ENCODE data around the gene MOK. TPM values are rescaled to one million over a fixed set of nuclear protein-coding genes. Genes with fewer than 3 reads are reported as not detected.
A peak's percentile ranks its signal among the peaks of the same experiment; 100 is the strongest.
"Not testable (repeated sequence)": the region's sequence is repeated elsewhere in the genome, so short reads cannot be mapped to it uniquely, and the experiment has no call there.

Gene MOK
- total RNA-seq, 3 donors from 2014 or later (not counting 1 experiment from before 2014, with no cell fraction given) = 3.9 to 6.5 (median 4.7) TPM

- TF ChIP-seq CTCF (IDR thresholded peaks at IDR 0.05) = no peak
- Histone ChIP-seq H3K27ac (ENCODE audit: low read length) (no peak overlapping the region), H3K27me3 (ENCODE audit: control insufficient read depth, insufficient read depth, low read length) (no peaks in the 10 kb centered on the region), H3K4me3 (ENCODE audit: low read length) (no peak overlapping the region), H3K36me3 (ENCODE audit: control insufficient read depth, insufficient read depth, low read length) (no peaks in the 10 kb centered on the region), H3K9me3 (ENCODE audit: control insufficient read depth, insufficient read depth, low read length) (no peaks in the 10 kb centered on the region), H3K4me1 (ENCODE audit: control insufficient read depth, insufficient read depth, low read length) (peaks cover 10% of the 10 kb centered on the region)
- WGBS (ENCODE audit: insufficient coverage) = 100% methylated on average over 2 of the region's 3 CpGs
- DNase-seq (no peak), ATAC-seq (no peak)
- Mint-ChIP-seq H3K4me1 (peaks cover 7 to 16% of the 10 kb centered on the region in 2 donors), H3K9me3 (no peaks in the 10 kb centered on the region), H3K27ac (peak overlapping the region; percentile 7 to 97), H3K27me3 (ENCODE audit: low read depth in 2 of 2) (peaks cover 9 to 17% of the 10 kb centered on the region in 2 donors), H3K4me3 (peak overlapping the region; percentile 75), H3K36me3 (no peaks in the 10 kb centered on the region)
- intact Hi-C loops (cut with micrococcal nuclease) = no loop called here
These were observed 1.3 kb downstream of the MOK start for GRCh38 chr14:102303664-102304063.

- DNase-seq; H3K27me3 ChIP-seq (ENCODE audit: control insufficient read depth, insufficient read depth, low read length); H3K9me3 Mint-ChIP-seq; H3K9me3 ChIP-seq (ENCODE audit: control insufficient read depth, insufficient read depth, low read length); H3K4me1 ChIP-seq (ENCODE audit: control insufficient read depth, insufficient read depth, low read length); H3K27ac Mint-ChIP-seq; H3K27me3 Mint-ChIP-seq (ENCODE audit: low read depth in 2 of 2); H3K36me3 Mint-ChIP-seq; ATAC-seq; H3K4me1 Mint-ChIP-seq; H3K36me3 ChIP-seq (ENCODE audit: control insufficient read depth, insufficient read depth, low read length); intact Hi-C loops (cut with micrococcal nuclease); H3K4me3 ChIP-seq (ENCODE audit: low read length); H3K27ac ChIP-seq (ENCODE audit: low read length): not testable (repeated sequence)
- WGBS (ENCODE audit: insufficient coverage) = 40% methylated on average over 12 of the region's 12 CpGs
- peak overlapping the region; percentile 28 for H3K4me3 Mint-ChIP-seq
These were observed 6.5 kb downstream of the MOK start for GRCh38 chr14:102298303-102299070.

- H3K36me3 ChIP-seq (ENCODE audit: control insufficient read depth, insufficient read depth, low read length) = no peaks in the 10 kb centered on the region
- no peak overlapping the region for H3K4me3 ChIP-seq (ENCODE audit: low read length)
- H3K4me1 ChIP-seq (ENCODE audit: control insufficient read depth, insufficient read depth, low read length) = no peaks in the 10 kb centered on the region
- Mint-ChIP-seq H3K36me3 (no peaks in the 10 kb centered on the region), H3K9me3 (no peaks in the 10 kb centered on the region), H3K4me1 (peaks cover 0 to 7% of the 10 kb centered on the region in 2 donors), H3K27me3 (ENCODE audit: low read depth in 2 of 2) (peaks cover 0 to 4% of the 10 kb centered on the region in 2 donors), H3K27ac (no peak overlapping the region), H3K4me3 (no peak overlapping the region)
- H3K27ac ChIP-seq (ENCODE audit: low read length) = no peak overlapping the region
- ATAC-seq = no peak
- TF ChIP-seq CTCF (IDR thresholded peaks at IDR 0.05) = no peak
- H3K9me3 ChIP-seq (ENCODE audit: control insufficient read depth, insufficient read depth, low read length) = no peaks in the 10 kb centered on the region
- intact Hi-C loops (cut with micrococcal nuclease) = no loop called here
- 94% methylated on average over 33 of the region's 33 CpGs for WGBS (ENCODE audit: insufficient coverage)
- H3K27me3 ChIP-seq (ENCODE audit: control insufficient read depth, insufficient read depth, low read length) = no peaks in the 10 kb centered on the region
- DNase-seq = no peak
These were observed 7.4 kb downstream of the MOK start for GRCh38 chr14:102297436-102298170.

- intact Hi-C loops (cut with micrococcal nuclease) = no loop called here
- Mint-ChIP-seq H3K27ac (no peak overlapping the region), H3K9me3 (no peaks in the 10 kb centered on the region), H3K4me1 (peaks cover 0 to 7% of the 10 kb centered on the region in 2 donors), H3K4me3 (no peak overlapping the region), H3K36me3 (no peaks in the 10 kb centered on the region), H3K27me3 (ENCODE audit: low read depth in 2 of 2) (no peaks in the 10 kb centered on the region)
- ATAC-seq (no peak), DNase-seq (peak in 1 of 2 donors; percentile 18)
- Histone ChIP-seq H3K4me1 (ENCODE audit: control insufficient read depth, insufficient read depth, low read length) (no peaks in the 10 kb centered on the region), H3K4me3 (ENCODE audit: low read length) (no peak overlapping the region), H3K9me3 (ENCODE audit: control insufficient read depth, insufficient read depth, low read length) (no peaks in the 10 kb centered on the region), H3K36me3 (ENCODE audit: control insufficient read depth, insufficient read depth, low read length) (no peaks in the 10 kb centered on the region), H3K27me3 (ENCODE audit: control insufficient read depth, insufficient read depth, low read length) (no peaks in the 10 kb centered on the region), H3K27ac (ENCODE audit: low read length) (no peak overlapping the region)
- 73% methylated on average over 1 of the region's 3 CpGs for WGBS (ENCODE audit: insufficient coverage)
- no peak for TF ChIP-seq CTCF (IDR thresholded peaks at IDR 0.05)
These were observed 9.7 kb downstream of the MOK start for GRCh38 chr14:102295270-102295669.

Measured in natural killer cell (primary cell).